ENCODE measurements around the gene NUMB.

The NUMB gene

GRCh38 chr14:73280903-73281302 lies 177.4 kb downstream of the NUMB start:
- no peak for TF ChIP-seq GATA2 (IDR thresholded peaks at IDR 0.05; ENCODE audit: low read depth, low read length)
- no peak for TF ChIP-seq GATA3 (IDR thresholded peaks at IDR 0.05; ENCODE audit: low read depth, low read length)

GRCh38 chr14:73277376-73277775 lies 181.0 kb downstream of the NUMB start:
- TF ChIP-seq GATA2 (IDR thresholded peaks at IDR 0.05; ENCODE audit: low read depth, low read length): no peak
- TF ChIP-seq GATA3 (IDR thresholded peaks at IDR 0.05; ENCODE audit: low read depth, low read length): no peak

- TF ChIP-seq GATA2 (IDR thresholded peaks at IDR 0.05; ENCODE audit: low read depth, low read length): no peak
- no peak for TF ChIP-seq GATA3 (IDR thresholded peaks at IDR 0.05; ENCODE audit: low read depth, low read length)
Measured at GRCh38 chr14:73276836-73277235, 181.5 kb downstream of the NUMB start.

GRCh38 chr14:73273799-73274198 lies 184.5 kb downstream of the NUMB start:
- TF ChIP-seq GATA3 (IDR thresholded peaks at IDR 0.05; ENCODE audit: low read depth, low read length) (no peak), GATA2 (IDR thresholded peaks at IDR 0.05; ENCODE audit: low read depth, low read length) (no peak)

GRCh38 chr14:73272393-73272792 lies 186.0 kb downstream of the NUMB start:
- no peak for TF ChIP-seq GATA2 (IDR thresholded peaks at IDR 0.05; ENCODE audit: low read depth, low read length)
- TF ChIP-seq GATA3 (IDR thresholded peaks at IDR 0.05; ENCODE audit: low read depth, low read length): no peak

GRCh38 chr14:73269729-73270531 lies 188.4 kb downstream of the NUMB start:
- TF ChIP-seq GATA3 (IDR thresholded peaks at IDR 0.05; ENCODE audit: low read depth, low read length): no peak
- no peak for TF ChIP-seq GATA2 (IDR thresholded peaks at IDR 0.05; ENCODE audit: low read depth, low read length)

- TF ChIP-seq GATA2 (IDR thresholded peaks at IDR 0.05; ENCODE audit: low read depth, low read length) (no peak), GATA3 (IDR thresholded peaks at IDR 0.05; ENCODE audit: low read depth, low read length) (no peak)
Measured at GRCh38 chr14:73267474-73267873, 190.9 kb downstream of the NUMB start.

GRCh38 chr14:73266317-73266716 lies 192.0 kb downstream of the NUMB start:
- TF ChIP-seq GATA3 (IDR thresholded peaks at IDR 0.05; ENCODE audit: low read depth, low read length): no peak

GRCh38 chr14:73265721-73266046 lies 192.7 kb downstream of the NUMB start:
- TF ChIP-seq GATA3 (IDR thresholded peaks at IDR 0.05; ENCODE audit: low read depth, low read length): no peak
- no peak for TF ChIP-seq GATA2 (IDR thresholded peaks at IDR 0.05; ENCODE audit: low read depth, low read length)

GRCh38 chr14:73264885-73265720 lies 193.2 kb downstream of the NUMB start:
- TF ChIP-seq GATA2 (IDR thresholded peaks at IDR 0.05; ENCODE audit: low read depth, low read length) (no peak), GATA3 (IDR thresholded peaks at IDR 0.05; ENCODE audit: low read depth, low read length) (no peak)

GRCh38 chr14:73264080-73264884 lies 194.1 kb downstream of the NUMB start:
- TF ChIP-seq GATA2 (IDR thresholded peaks at IDR 0.05; ENCODE audit: low read depth, low read length): no peak
- no peak for TF ChIP-seq GATA3 (IDR thresholded peaks at IDR 0.05; ENCODE audit: low read depth, low read length)

- TF ChIP-seq GATA2 (IDR thresholded peaks at IDR 0.05; ENCODE audit: low read depth, low read length) (no peak), GATA3 (IDR thresholded peaks at IDR 0.05; ENCODE audit: low read depth, low read length) (no peak)
Measured at GRCh38 chr14:73263606-73264005, 194.7 kb downstream of the NUMB start.

GRCh38 chr14:73262427-73263183 lies 195.7 kb downstream of the NUMB start:
- TF ChIP-seq GATA3 (IDR thresholded peaks at IDR 0.05; ENCODE audit: low read depth, low read length) (no peak), GATA2 (IDR thresholded peaks at IDR 0.05; ENCODE audit: low read depth, low read length) (no peak)
